ENCODE results near the gene GPX4. TPM values are rescaled to one million over a fixed set of nuclear protein-coding genes. Genes with fewer than 3 reads are reported as not detected.

GPX4 gene
- total RNA-seq, 1 experiment from 2014 or later, result 577 TPM

DNA sequence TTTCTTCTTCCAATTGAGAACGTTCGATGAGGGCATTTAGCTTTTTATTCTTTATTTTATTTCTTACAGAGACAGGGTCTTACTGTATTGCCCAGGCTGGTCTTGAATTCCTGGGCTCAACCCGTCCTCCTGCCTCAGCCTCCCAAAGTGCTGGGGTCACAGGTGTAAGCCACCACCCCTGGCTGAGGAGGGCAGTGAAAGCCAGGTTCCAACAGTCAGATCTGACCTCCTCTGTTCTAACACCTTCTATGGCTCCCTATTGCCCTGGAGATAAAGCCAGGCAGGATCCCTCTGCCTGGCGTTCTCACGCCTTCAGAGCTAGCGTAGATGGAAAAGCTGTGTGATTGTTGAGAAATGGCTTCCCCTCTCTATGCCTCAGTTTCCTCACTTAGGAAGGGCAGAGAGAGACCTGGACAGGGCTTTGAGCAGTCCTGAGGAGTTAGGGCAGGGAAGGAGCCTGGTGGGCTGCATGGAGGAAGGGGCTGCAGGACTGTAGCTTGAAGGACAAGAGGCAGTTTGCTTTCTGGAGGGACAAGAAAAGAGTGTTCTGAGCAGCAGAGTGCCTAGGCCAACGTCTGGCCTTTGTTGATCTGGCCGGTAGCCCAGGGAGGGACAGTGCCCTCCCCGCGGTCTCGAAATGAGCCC lies 31.3 kb upstream of the GPX4 start:
- no peaks in the 10 kb centered on the region for H3K36me3 ChIP-seq (ENCODE audit: control insufficient read depth, insufficient read depth, low read length)
- ATAC-seq (no peak), DNase-seq (ENCODE audit: low read depth, low spot score) (no peak)
- H3K27me3 ChIP-seq (ENCODE audit: control insufficient read depth, insufficient read depth, low read length), result no peaks in the 10 kb centered on the region
- ChIA-PET CTCF (interaction anchor here (0.6 kb wide), 1 partner anchor 571 kb away, joined by 9 read pairs; no protein-coding TSS in a partner anchor), POLR2A (no interaction called here)
- intact Hi-C loops (cut with micrococcal nuclease; ENCODE audit: unreplicated experiment) (no loop called here), in situ Hi-C loops (cut with HindIII; ENCODE audit: low pct_unique_long_range_greater_than_20kb, low sequenced_read_pairs) (no loop called here)
- no peak for TF ChIP-seq TCF7L2 (IDR thresholded peaks at IDR 0.05; ENCODE audit: low read depth, low read length)
- TF ChIP-seq SIN3A (IDR thresholded peaks at IDR 0.05; ENCODE audit: borderline replicate concordance, insufficient read depth, low read depth, low read length), result no peak
- no peak for TF ChIP-seq POLR2AphosphoS5 (IDR thresholded peaks at IDR 0.05; ENCODE audit: low read depth, low read length)
- TF ChIP-seq, protein P1, sequence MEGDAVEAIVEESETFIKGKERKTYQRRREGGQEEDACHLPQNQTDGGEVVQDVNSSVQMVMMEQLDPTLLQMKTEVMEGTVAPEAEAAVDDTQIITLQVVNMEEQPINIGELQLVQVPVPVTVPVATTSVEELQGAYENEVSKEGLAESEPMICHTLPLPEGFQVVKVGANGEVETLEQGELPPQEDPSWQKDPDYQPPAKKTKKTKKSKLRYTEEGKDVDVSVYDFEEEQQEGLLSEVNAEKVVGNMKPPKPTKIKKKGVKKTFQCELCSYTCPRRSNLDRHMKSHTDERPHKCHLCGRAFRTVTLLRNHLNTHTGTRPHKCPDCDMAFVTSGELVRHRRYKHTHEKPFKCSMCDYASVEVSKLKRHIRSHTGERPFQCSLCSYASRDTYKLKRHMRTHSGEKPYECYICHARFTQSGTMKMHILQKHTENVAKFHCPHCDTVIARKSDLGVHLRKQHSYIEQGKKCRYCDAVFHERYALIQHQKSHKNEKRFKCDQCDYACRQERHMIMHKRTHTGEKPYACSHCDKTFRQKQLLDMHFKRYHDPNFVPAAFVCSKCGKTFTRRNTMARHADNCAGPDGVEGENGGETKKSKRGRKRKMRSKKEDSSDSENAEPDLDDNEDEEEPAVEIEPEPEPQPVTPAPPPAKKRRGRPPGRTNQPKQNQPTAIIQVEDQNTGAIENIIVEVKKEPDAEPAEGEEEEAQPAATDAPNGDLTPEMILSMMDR (IDR thresholded peaks at IDR 0.05), result no peak
- TF ChIP-seq, protein P2, sequence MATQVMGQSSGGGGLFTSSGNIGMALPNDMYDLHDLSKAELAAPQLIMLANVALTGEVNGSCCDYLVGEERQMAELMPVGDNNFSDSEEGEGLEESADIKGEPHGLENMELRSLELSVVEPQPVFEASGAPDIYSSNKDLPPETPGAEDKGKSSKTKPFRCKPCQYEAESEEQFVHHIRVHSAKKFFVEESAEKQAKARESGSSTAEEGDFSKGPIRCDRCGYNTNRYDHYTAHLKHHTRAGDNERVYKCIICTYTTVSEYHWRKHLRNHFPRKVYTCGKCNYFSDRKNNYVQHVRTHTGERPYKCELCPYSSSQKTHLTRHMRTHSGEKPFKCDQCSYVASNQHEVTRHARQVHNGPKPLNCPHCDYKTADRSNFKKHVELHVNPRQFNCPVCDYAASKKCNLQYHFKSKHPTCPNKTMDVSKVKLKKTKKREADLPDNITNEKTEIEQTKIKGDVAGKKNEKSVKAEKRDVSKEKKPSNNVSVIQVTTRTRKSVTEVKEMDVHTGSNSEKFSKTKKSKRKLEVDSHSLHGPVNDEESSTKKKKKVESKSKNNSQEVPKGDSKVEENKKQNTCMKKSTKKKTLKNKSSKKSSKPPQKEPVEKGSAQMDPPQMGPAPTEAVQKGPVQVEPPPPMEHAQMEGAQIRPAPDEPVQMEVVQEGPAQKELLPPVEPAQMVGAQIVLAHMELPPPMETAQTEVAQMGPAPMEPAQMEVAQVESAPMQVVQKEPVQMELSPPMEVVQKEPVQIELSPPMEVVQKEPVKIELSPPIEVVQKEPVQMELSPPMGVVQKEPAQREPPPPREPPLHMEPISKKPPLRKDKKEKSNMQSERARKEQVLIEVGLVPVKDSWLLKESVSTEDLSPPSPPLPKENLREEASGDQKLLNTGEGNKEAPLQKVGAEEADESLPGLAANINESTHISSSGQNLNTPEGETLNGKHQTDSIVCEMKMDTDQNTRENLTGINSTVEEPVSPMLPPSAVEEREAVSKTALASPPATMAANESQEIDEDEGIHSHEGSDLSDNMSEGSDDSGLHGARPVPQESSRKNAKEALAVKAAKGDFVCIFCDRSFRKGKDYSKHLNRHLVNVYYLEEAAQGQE (IDR thresholded peaks at IDR 0.05; ENCODE audit: insufficient read depth in 1 of 2, low read depth in 2 of 2, low read length in 1 of 2), result no peak
- no peak overlapping the region for H3K4me3 ChIP-seq (ENCODE audit: low read depth in 2 of 2, low read length in 2 of 2)
- no TSS peak for BruUV-seq (replicated peaks)
- peaks cover 8% of the 10 kb centered on the region for H3K4me1 ChIP-seq (ENCODE audit: control insufficient read depth, insufficient read depth, low read length)
- H3K9me3 ChIP-seq (ENCODE audit: control insufficient read depth, insufficient read depth, low read depth, low read length), result no peaks in the 10 kb centered on the region
- no peak overlapping the region for H3K27ac ChIP-seq (ENCODE audit: low read length)

DNA sequence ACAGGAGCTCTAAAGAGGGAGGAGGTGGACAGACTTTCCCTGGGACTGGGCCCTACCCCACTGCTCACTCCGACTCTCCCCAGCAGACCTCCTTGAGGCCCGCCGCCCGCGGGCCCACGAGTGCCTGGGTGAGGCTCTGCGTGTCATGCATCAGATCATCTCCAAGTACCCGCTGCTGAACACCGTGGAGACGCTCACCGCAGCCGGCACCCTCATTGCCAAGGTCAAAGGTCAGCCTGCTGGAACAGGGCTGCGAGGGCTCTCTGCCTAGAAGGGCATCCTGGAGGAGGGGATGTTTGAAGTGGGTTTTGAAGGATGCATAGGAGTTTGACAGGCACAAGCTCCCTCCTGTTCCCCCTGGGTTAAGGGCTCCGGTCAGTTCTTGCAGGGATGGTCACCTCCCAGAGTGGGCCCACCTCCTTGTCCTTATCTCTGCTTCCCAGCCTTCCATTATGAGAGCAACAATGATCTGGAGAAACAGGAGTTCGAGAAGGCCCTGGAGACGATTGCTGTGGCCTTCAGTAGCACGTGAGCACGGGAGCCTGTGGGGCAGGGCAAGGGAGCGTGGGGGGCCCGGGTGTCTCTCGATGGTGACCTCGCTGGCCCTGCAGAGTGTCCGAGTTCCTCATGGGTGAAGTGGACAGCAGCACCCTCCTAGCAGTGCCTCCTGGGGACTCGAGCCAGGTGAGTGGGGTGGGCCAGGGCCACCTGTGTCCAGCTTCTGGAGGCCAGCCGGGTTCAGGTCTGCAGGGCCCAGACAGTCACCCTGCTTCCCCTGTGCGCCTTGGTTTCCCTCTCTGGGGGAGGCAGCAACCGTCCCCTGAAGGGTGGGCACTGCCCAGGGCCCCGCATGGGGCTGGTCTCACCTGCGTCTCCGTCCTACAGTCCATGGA lies 30.5 kb upstream of the GPX4 start:
- peaks cover 8% of the 10 kb centered on the region for H3K4me1 ChIP-seq (ENCODE audit: control insufficient read depth, insufficient read depth, low read length)
- in situ Hi-C loops (cut with HindIII; ENCODE audit: low pct_unique_long_range_greater_than_20kb, low sequenced_read_pairs) (no loop called here), intact Hi-C loops (cut with micrococcal nuclease; ENCODE audit: unreplicated experiment) (no loop called here)
- H3K4me3 ChIP-seq (ENCODE audit: low read depth in 2 of 2, low read length in 2 of 2), result no peak overlapping the region
- TF ChIP-seq, protein P2 (IDR thresholded peaks at IDR 0.05; ENCODE audit: insufficient read depth in 1 of 2, low read depth in 2 of 2, low read length in 1 of 2), result no peak
- no peak for TF ChIP-seq TCF7L2 (IDR thresholded peaks at IDR 0.05; ENCODE audit: low read depth, low read length)
- TF ChIP-seq SIN3A (IDR thresholded peaks at IDR 0.05; ENCODE audit: borderline replicate concordance, insufficient read depth, low read depth, low read length), result no peak
- no peak for TF ChIP-seq POLR2AphosphoS5 (IDR thresholded peaks at IDR 0.05; ENCODE audit: low read depth, low read length)
- TF ChIP-seq, protein P1 (IDR thresholded peaks at IDR 0.05), result no peak
- CTCF ChIA-PET, result no interaction called here
- POLR2A ChIA-PET, result no interaction called here
- no TSS peak for BruUV-seq (replicated peaks)
- H3K27ac ChIP-seq (ENCODE audit: low read length), result no peak overlapping the region; the same call in 1 of the 2 replicates
- no peaks in the 10 kb centered on the region for H3K9me3 ChIP-seq (ENCODE audit: control insufficient read depth, insufficient read depth, low read depth, low read length)
- no peaks in the 10 kb centered on the region for H3K36me3 ChIP-seq (ENCODE audit: control insufficient read depth, insufficient read depth, low read length)
- DNase-seq (ENCODE audit: low read depth, low spot score), result no peak
- 0 out of 2 replicates have a peak, but pooled peaks have one; percentile 5 for ATAC-seq
- no peaks in the 10 kb centered on the region for H3K27me3 ChIP-seq (ENCODE audit: control insufficient read depth, insufficient read depth, low read length)

Measured in Panc1 (cell line).